Liver (tissue), 9 donors: ENCODE data around the gene CDPF1. TPM values are rescaled to one million over a fixed set of nuclear protein-coding genes. Genes with fewer than 3 reads are reported as not detected.

Experiments used
- DNase-seq: peaks from one replicate; pipeline ENCODE4 v3.0.0-alpha.2; 2017; ENCODE audit warnings: low spot score
- H3K27ac ChIP-seq, 2 donors: one replicate each; pipeline ENCODE4 v1.7.0; 2013; ENCODE audit warnings: inconsistent platforms in 2 of 2, low read length in 2 of 2, control low read depth in 1 of 2, low read depth in 1 of 2, mild to moderate bottlenecking in 1 of 2
- H3K27me3 ChIP-seq, 4 donors: one replicate each; pipeline versions ENCODE4 v1.6.1 to v1.7.0; 2013; ENCODE audit warnings: low read length in 3 of 4, inconsistent platforms in 1 of 4, mild to moderate bottlenecking in 1 of 4, moderate library complexity in 1 of 4; ENCODE audit not compliant: control insufficient read depth in 4 of 4, insufficient read depth in 4 of 4
- H3K36me3 ChIP-seq, 4 donors: one replicate each; pipeline versions ENCODE4 v1.6.1 to v1.7.0; 2013; ENCODE audit warnings: low read length in 3 of 4, mild to moderate bottlenecking in 3 of 4, low read depth in 1 of 4, moderate library complexity in 1 of 4; ENCODE audit not compliant: control insufficient read depth in 4 of 4, insufficient read depth in 3 of 4
- H3K4me1 ChIP-seq, 4 donors: one replicate each; pipeline versions ENCODE4 v1.6.1 to v1.7.0; 2013; ENCODE audit warnings: low read length in 3 of 4, mild to moderate bottlenecking in 3 of 4, moderate library complexity in 1 of 4; ENCODE audit not compliant: control insufficient read depth in 4 of 4, insufficient read depth in 4 of 4
- H3K4me3 ChIP-seq, 3 donors: one replicate each; pipeline versions ENCODE4 v1.6.1 to v1.7.0; 2013; ENCODE audit warnings: low read length in 3 of 3, control low read depth in 1 of 3, low read depth in 1 of 3, mild to moderate bottlenecking in 1 of 3
- H3K9ac ChIP-seq, 2 donors: one replicate each; pipeline ENCODE4 v1.7.0; 2013; ENCODE audit warnings: low read length in 2 of 2, mild to moderate bottlenecking in 2 of 2, moderate library complexity in 2 of 2, control low read depth in 1 of 2, low read depth in 1 of 2
- H3K9me3 ChIP-seq, 4 donors: one replicate each; pipeline versions ENCODE4 v1.6.1 to v1.7.0; 2013; ENCODE audit warnings: low read length in 3 of 4; ENCODE audit not compliant: control insufficient read depth in 4 of 4
- ATF3 ChIP-seq: IDR thresholded peaks from 2 replicates; pipeline ENCODE4 v1.6.1; 2016; ENCODE audit warnings: antibody characterized with exemption
- EGR1 ChIP-seq, 2 donors: IDR thresholded peaks; 2 replicates each; pipeline ENCODE4 v1.6.1; 2016 to 2018; ENCODE audit warnings: antibody characterized with exemption in 2 of 2, low read depth in 2 of 2
- FOXA1 ChIP-seq: IDR thresholded peaks from 2 replicates; pipeline ENCODE4 v1.6.1; 2016; ENCODE audit warnings: antibody characterized with exemption
- FOXA2 ChIP-seq: IDR thresholded peaks from 2 replicates; pipeline ENCODE4 v1.6.1; 2016; ENCODE audit warnings: antibody characterized with exemption
- GABPA ChIP-seq, 2 donors: IDR thresholded peaks in 1 of 2; conservative IDR thresholded peaks in 1 of 2; 2 replicates each; pipeline ENCODE4 v1.6.1; 2016; ENCODE audit warnings: antibody characterized with exemption in 2 of 2, mild to moderate bottlenecking in 1 of 2, moderate library complexity in 1 of 2
- HNF4A ChIP-seq, 2 donors: conservative IDR thresholded peaks; 2 replicates each; pipeline ENCODE4 v1.6.1; 2016; ENCODE audit warnings: antibody characterized with exemption in 2 of 2, mild to moderate bottlenecking in 2 of 2
- HNF4G ChIP-seq: IDR thresholded peaks from 2 replicates; pipeline ENCODE4 v1.6.1; 2016; ENCODE audit warnings: antibody characterized with exemption
- JUND ChIP-seq, 2 donors: IDR thresholded peaks; 2 replicates each; pipeline ENCODE4 v1.6.1; 2016; ENCODE audit warnings: antibody characterized with exemption in 2 of 2
- MAX ChIP-seq: IDR thresholded peaks from 2 replicates; pipeline ENCODE4 v1.6.1; 2016; ENCODE audit warnings: antibody characterized with exemption
- NR2F2 ChIP-seq: IDR thresholded peaks from 2 replicates; pipeline ENCODE4 v1.6.1; 2016; ENCODE audit warnings: antibody characterized with exemption
- RAD21 ChIP-seq, 2 donors: IDR thresholded peaks; 2 replicates each; pipeline ENCODE4 v1.6.1; 2016; ENCODE audit warnings: antibody characterized with exemption in 2 of 2, mild to moderate bottlenecking in 2 of 2
- REST ChIP-seq: IDR thresholded peaks from 2 replicates; pipeline ENCODE4 v1.6.1; 2016; ENCODE audit warnings: antibody characterized with exemption, mild to moderate bottlenecking
- RXRA ChIP-seq, 2 donors: IDR thresholded peaks; 2 replicates each; pipeline ENCODE4 v1.6.1; 2017 to 2018; ENCODE audit warnings: antibody characterized with exemption in 2 of 2, mild to moderate bottlenecking in 1 of 2
- SP1 ChIP-seq: IDR thresholded peaks from 2 replicates; pipeline ENCODE4 v1.6.1; 2018; ENCODE audit warnings: antibody characterized with exemption, mild to moderate bottlenecking
- TAF1 ChIP-seq: conservative IDR thresholded peaks from 2 replicates; pipeline ENCODE4 v1.6.1; 2016; ENCODE audit warnings: antibody characterized with exemption, mild to moderate bottlenecking
- YY1 ChIP-seq: IDR thresholded peaks from 2 replicates; pipeline ENCODE4 v1.6.1; 2016; ENCODE audit warnings: antibody characterized with exemption, mild to moderate bottlenecking
- WGBS: extraction: QIAGEN DNeasy Blood & Tissue Kit; methylation state at CpG from one replicate; pipeline ENCODE4 v1.1.7; 2013; 5-methylcytosine and 5-hydroxymethylcytosine counted together
- polyA plus RNA-seq, 2 donors: library from polyadenylated mRNA; stranded (reverse) in 1 of 2; unstranded in 1 of 2; fragments of 200-250 nt in 1 of 2; fragments of >200 nt in 1 of 2; fragmentation: Nextera tagmentation in 1 of 2; extraction: Ambion mirVana in 1 of 2; gene quantifications; one replicate each; pipeline versions ENCODE4 v1.2.1 to v1.2.3, GENCODE V29; 2013 to 2015
- total RNA-seq, 2 donors: library from RNA; depleted of rRNA; stranded (reverse); fragments of >200 nt; gene quantifications; one replicate each; pipeline ENCODE4 v1.2.3, GENCODE V29; 2014
- TF ChIP-seq, protein P1 (sequence below): fragments of 150-350 bp; IDR thresholded peaks from 2 replicates; pipeline ENCODE4 v1.5.1; 2017; ENCODE audit warnings: improper control_type of control experiment, low read depth, low read length; ENCODE audit not compliant: missing input control
- TF ChIP-seq, protein P2 (sequence below): IDR thresholded peaks from 2 replicates; pipeline ENCODE4 v1.6.1; 2016; ENCODE audit warnings: antibody characterized with exemption
- donor health status: healthy.
- donor health status: healthy.
- donor health status: healthy.
- donor health status: healthy.
- donor health status: healthy.

Gene CDPF1
- total and polyA plus RNA-seq, 4 donors, result 3.9 to 6.6 (median 5.3) TPM

DNA sequence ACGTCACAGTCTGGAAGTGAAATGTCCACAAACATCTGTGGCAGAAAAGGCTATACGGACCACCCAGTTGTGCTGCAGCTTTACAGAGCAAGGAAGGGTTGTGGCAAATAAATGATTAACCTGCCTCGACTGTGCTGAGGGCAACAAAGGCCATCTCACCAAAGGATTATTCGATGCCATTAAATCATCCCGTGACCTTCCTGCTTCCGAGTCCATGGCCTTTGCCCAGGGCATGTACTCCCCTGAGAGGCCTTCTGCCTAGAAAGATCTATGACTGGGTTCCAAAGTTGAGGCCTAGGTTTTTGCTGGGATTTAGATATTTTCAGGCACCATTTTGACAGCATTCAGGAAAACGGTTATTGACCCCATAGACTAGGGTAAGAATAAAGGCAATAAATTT, 9.2 kb downstream of the CDPF1 start:
- no peak overlapping the region for H3K4me3 ChIP-seq

More for the DNA sequence above, 9.2 kb downstream of the CDPF1 start:
- H3K9me3 ChIP-seq, result no peaks in the 10 kb centered on the region
- TF ChIP-seq JUND (IDR thresholded peaks at IDR 0.05) (peak; percentile 25 to 38), MAX (peak; percentile 75), EGR1 (IDR thresholded peaks at IDR 0.05; ENCODE audit: low read depth in 2 of 2) (no peak), TAF1 (no peak), HNF4G (peak; percentile 91), GABPA (IDR thresholded peaks at IDR 0.05 in 1 of 2, conservative IDR thresholded peaks at IDR 0.05 in 1 of 2) (peak in 1 of 2 donors; percentile 46), RAD21 (IDR thresholded peaks at IDR 0.05) (peak; percentile 37 to 60), FOXA2 (no peak), SP1 (peak; percentile 85), ATF3 (no peak), REST (peak; percentile 23), NR2F2 (peak; percentile 96), RXRA (IDR thresholded peaks at IDR 0.05) (peak; percentile 93 to 96), HNF4A (conservative IDR thresholded peaks at IDR 0.05) (peak; percentile 98 to 99), YY1 (peak; percentile 73), FOXA1 (no peak)
- TF ChIP-seq, protein P1, sequence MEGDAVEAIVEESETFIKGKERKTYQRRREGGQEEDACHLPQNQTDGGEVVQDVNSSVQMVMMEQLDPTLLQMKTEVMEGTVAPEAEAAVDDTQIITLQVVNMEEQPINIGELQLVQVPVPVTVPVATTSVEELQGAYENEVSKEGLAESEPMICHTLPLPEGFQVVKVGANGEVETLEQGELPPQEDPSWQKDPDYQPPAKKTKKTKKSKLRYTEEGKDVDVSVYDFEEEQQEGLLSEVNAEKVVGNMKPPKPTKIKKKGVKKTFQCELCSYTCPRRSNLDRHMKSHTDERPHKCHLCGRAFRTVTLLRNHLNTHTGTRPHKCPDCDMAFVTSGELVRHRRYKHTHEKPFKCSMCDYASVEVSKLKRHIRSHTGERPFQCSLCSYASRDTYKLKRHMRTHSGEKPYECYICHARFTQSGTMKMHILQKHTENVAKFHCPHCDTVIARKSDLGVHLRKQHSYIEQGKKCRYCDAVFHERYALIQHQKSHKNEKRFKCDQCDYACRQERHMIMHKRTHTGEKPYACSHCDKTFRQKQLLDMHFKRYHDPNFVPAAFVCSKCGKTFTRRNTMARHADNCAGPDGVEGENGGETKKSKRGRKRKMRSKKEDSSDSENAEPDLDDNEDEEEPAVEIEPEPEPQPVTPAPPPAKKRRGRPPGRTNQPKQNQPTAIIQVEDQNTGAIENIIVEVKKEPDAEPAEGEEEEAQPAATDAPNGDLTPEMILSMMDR, result no peak
- TF ChIP-seq, protein P2, sequence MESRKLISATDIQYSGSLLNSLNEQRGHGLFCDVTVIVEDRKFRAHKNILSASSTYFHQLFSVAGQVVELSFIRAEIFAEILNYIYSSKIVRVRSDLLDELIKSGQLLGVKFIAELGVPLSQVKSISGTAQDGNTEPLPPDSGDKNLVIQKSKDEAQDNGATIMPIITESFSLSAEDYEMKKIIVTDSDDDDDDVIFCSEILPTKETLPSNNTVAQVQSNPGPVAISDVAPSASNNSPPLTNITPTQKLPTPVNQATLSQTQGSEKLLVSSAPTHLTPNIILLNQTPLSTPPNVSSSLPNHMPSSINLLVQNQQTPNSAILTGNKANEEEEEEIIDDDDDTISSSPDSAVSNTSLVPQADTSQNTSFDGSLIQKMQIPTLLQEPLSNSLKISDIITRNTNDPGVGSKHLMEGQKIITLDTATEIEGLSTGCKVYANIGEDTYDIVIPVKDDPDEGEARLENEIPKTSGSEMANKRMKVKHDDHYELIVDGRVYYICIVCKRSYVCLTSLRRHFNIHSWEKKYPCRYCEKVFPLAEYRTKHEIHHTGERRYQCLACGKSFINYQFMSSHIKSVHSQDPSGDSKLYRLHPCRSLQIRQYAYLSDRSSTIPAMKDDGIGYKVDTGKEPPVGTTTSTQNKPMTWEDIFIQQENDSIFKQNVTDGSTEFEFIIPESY, result peak; percentile 53
- peaks cover 4 to 24% (median 13%) of the 10 kb centered on the region in 4 donors for H3K4me1 ChIP-seq
- no peaks in the 10 kb centered on the region for H3K27me3 ChIP-seq
- DNase-seq, result peak; percentile 65
- H3K36me3 ChIP-seq, result peaks cover 11 to 34% (median 27%) of the 10 kb centered on the region in 4 donors
- no peak overlapping the region for H3K27ac ChIP-seq
- 42% methylated on average over 7 of the region's 7 CpGs for WGBS
- no peak overlapping the region for H3K9ac ChIP-seq
